Hypothalamus (tissue), 51 donors: Measurements from ENCODE around the gene CARD19.

Experiments
- DNase-seq, 51 donors: peaks; one replicate each; lab custom pipeline; 2025; lab: John Stamatoyannopoulos, UW

The CARD19 gene

GRCh38 chr9:93096131-93096802 is at the start of gene CARD19:
TSS of gene CARD19 (plus strand) at chr9:93096217. CDS start at chr9:93096346, 129 bp downstream.
- DNase-seq, result peak in 19 of 51 donors; percentile 40 to 75 (median 57)

GRCh38 chr9:93048566-93049448 is 47.2 kb upstream of the CARD19 start:
- DNase-seq, result no peak

GRCh38 chr9:93049491-93049890 is 46.5 kb upstream of the CARD19 start:
- DNase-seq, result no peak

GRCh38 chr9:93050231-93050630 is 45.8 kb upstream of the CARD19 start:
- no peak for DNase-seq

GRCh38 chr9:93051680-93052089 is 44.3 kb upstream of the CARD19 start:
- peak in 1 of 51 donors; percentile 22 for DNase-seq

GRCh38 chr9:93052791-93053540 is 43.1 kb upstream of the CARD19 start:
- no peak for DNase-seq

GRCh38 chr9:93053781-93054331 is 42.2 kb upstream of the CARD19 start:
- no peak for DNase-seq

GRCh38 chr9:93054758-93055704 is 41.0 kb upstream of the CARD19 start:
- no peak for DNase-seq

- DNase-seq, result no peak
Measured at GRCh38 chr9:93057042-93057702, 38.8 kb upstream of the CARD19 start.

- no peak for DNase-seq
Measured at GRCh38 chr9:93057703-93058354, 38.2 kb upstream of the CARD19 start.

GRCh38 chr9:93058355-93059010 is 37.5 kb upstream of the CARD19 start, which contains the start of gene SUSD3:
TSS of gene SUSD3 (plus strand) at chr9:93058701. CDS start at chr9:93058743, 42 bp downstream.
- DNase-seq, result peak in 9 of 51 donors; percentile 13 to 43 (median 17)

GRCh38 chr9:93059011-93059714 is 36.9 kb upstream of the CARD19 start:
- DNase-seq, result peak in 3 of 51 donors; percentile 17

- DNase-seq, result no peak
Measured at GRCh38 chr9:93059715-93060578, 36.1 kb upstream of the CARD19 start.

GRCh38 chr9:93060746-93061259 is 35.2 kb upstream of the CARD19 start:
- no peak for DNase-seq

GRCh38 chr9:93061260-93061751 is 34.7 kb upstream of the CARD19 start:
- DNase-seq, result no peak
